Measurements from ENCODE around the gene CLNK. TPM values are rescaled to one million over a fixed set of nuclear protein-coding genes. Genes with fewer than 3 reads are reported as not detected.

Gene CLNK
- total RNA-seq, 1 experiment from 2014 or later: not detected

- H3K27me3 ChIP-seq (ENCODE audit: insufficient read depth, low read length): no peaks in the 10 kb centered on the region
- no peak overlapping the region for H2BK120ac ChIP-seq (ENCODE audit: low read depth, low read length, poor library complexity, severe bottlenecking)
- H4K8ac ChIP-seq (replicated peaks; ENCODE audit: insufficient read length, low read depth, low read length): no peak overlapping the region
- no peak overlapping the region for H4K91ac ChIP-seq (ENCODE audit: insufficient read length, low read depth, low read length)
- H3K23ac ChIP-seq (ENCODE audit: insufficient read length, low read depth, low read length): no peak overlapping the region
- no peak overlapping the region for H2BK5ac ChIP-seq (ENCODE audit: insufficient read length, low read length)
- Mint-ChIP-seq H3K27ac (no peak overlapping the region), H3K4me1 (no peaks in the 10 kb centered on the region), H3K4me3 (no peak overlapping the region), H3K27me3 (ENCODE audit: low read depth) (peaks cover 2% of the 10 kb centered on the region; the same call in 1 of the 2 replicates), H3K36me3 (ENCODE audit: insufficient read depth in 1 of 3, low read depth in 3 of 3) (no peaks in the 10 kb centered on the region), H3K9me3 (no peaks in the 10 kb centered on the region)
- H3K9me3 ChIP-seq (ENCODE audit: control insufficient read depth, low read depth, low read length): no peaks in the 10 kb centered on the region
- no peak overlapping the region for H3K9ac ChIP-seq (ENCODE audit: extremely low read depth, insufficient read length, low read length)
- H2BK12ac ChIP-seq (ENCODE audit: insufficient read length, low read depth, low read length): no peak overlapping the region
- H3K14ac ChIP-seq (ENCODE audit: insufficient read depth, low read length): no peak overlapping the region
- H4K5ac ChIP-seq (ENCODE audit: insufficient read length, low read depth, low read length): no peak overlapping the region
- H3K4ac ChIP-seq (ENCODE audit: low read depth, low read length): no peak overlapping the region
- no peak overlapping the region for H2AK5ac ChIP-seq (ENCODE audit: insufficient read length, low read length)
- H2BK20ac ChIP-seq (ENCODE audit: low read depth, low read length, poor library complexity, severe bottlenecking): no peak overlapping the region
- no peaks in the 10 kb centered on the region for H4K20me1 ChIP-seq (ENCODE audit: control insufficient read depth, insufficient read depth, insufficient read length)
- H3K27ac ChIP-seq (ENCODE audit: insufficient read length, low read depth, low read length): no peak overlapping the region
- no peak for TF ChIP-seq CTCF (conservative IDR thresholded peaks at IDR 0.05)
- DNase-seq: no peak
- no peaks in the 10 kb centered on the region for H3K79me2 ChIP-seq (ENCODE audit: insufficient read depth, low read length)
- no peaks in the 10 kb centered on the region for H3K79me1 ChIP-seq (ENCODE audit: insufficient read depth, low read depth, low read length, poor library complexity, severe bottlenecking)
- H2BK15ac ChIP-seq (ENCODE audit: low read depth, low read length): no peak overlapping the region
- H3K56ac ChIP-seq (ENCODE audit: insufficient read length, low read depth, low read length): no peak overlapping the region
- no CpG with 5 or more reads among the region's 2 CpGs for WGBS (ENCODE audit: extremely low coverage, insufficient read length, low lambda C conversion rate)
- no peak overlapping the region for H3T11ph ChIP-seq (ENCODE audit: low read length)
- no peaks in the 10 kb centered on the region for H3K4me1 ChIP-seq (ENCODE audit: insufficient read depth, low read length)
- H2AFZ ChIP-seq (ENCODE audit: low read length): no peak overlapping the region
- H3K4me2 ChIP-seq (ENCODE audit: insufficient read depth, insufficient read length, low read length): no peak overlapping the region
- no peaks in the 10 kb centered on the region for H3K23me2 ChIP-seq (ENCODE audit: insufficient read length, low read depth, low read length, poor library complexity, severe bottlenecking)
- H3K18ac ChIP-seq (ENCODE audit: insufficient read length, low read depth, low read length): no peak overlapping the region
Measured at GRCh38 chr4:10612476-10612875, 72.1 kb downstream of the CLNK start.

All from H9 (cell line).